Measurements from ENCODE around the gene RPL19.

DNA sequence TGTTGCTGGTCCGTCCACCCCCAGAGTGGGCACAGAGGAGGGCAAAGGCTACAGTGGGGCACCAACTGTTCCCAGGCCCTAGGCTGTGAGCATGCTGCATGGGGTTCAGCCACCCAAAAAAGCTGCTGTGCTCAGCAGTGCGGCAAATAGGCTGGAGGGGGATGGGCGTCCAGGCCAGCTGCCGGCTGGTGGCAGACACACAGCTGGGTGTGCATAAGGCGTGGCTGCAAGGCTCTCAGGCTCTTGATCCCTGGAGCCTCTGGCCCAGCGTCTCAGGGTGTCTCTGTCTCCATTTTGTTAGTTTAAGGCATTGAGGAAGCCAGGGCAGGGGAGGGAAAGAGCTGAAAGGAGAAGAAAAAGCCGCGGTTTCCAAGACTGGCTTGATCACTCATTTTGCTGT lies 8.8 kb downstream of the RPL19 start:
- no peak for TF ChIP-seq CTCF (IDR thresholded peaks at IDR 0.05)
- no peak for TF ChIP-seq POLR2A (IDR thresholded peaks at IDR 0.05)
- no peak for TF ChIP-seq POLR2AphosphoS5 (IDR thresholded peaks at IDR 0.05)
